ENCODE data around the gene ZMAT5. TPM values are rescaled to one million over a fixed set of nuclear protein-coding genes. Genes with fewer than 3 reads are reported as not detected.

Gene ZMAT5
- total RNA-seq, 2 experiments from 2014 or later, result 19.0 to 21.8 TPM

GRCh38 chr22:29784451-29785361 lies 17.9 kb upstream of the ZMAT5 start:
- no peaks in the 10 kb centered on the region for H3K9me3 Mint-ChIP-seq (ENCODE audit: insufficient read depth)

DNA sequence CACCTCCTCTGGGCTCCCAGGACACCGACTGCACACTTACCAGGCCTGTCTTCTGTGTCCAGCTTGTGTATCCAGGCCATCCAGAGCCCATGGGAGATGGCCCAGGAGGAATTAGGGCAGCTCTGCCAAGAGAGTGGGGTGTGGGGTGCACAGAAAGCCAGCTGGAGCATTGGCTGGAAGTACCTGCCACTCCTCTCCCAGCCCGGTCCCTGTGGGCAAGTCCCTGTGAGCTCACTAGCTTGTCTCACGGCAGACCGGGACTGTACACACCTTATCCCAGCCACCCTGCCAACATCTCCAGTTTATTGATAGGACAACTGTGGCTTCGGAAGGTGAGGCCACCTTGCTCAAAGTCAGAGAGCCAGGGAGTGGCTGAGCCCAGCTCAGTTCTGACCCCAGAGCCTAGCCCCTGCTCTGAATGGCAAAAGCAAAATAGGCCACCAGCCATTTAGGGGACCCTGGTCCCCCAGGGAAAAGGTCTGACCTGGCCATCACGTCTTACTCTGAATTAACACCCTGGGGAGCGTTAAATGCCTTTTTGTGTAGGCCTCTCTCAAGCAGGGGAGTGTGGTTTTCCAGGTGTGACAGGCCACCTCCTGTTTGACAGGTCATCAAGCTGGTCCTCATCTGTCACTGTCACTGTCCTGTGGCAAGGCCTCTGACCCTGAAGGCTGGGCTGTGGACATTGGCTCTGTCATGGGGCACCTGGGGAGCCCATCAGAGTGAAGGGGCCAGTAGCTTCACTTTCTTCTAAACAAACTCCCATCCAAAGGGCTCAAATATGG lies 15.4 kb upstream of the ZMAT5 start:
- no peak overlapping the region for H3K27ac Mint-ChIP-seq
- H3K4me1 Mint-ChIP-seq (ENCODE audit: low read depth), result no peaks in the 10 kb centered on the region
- no peak overlapping the region for H3K4me3 Mint-ChIP-seq
- ChIA-PET CTCF (interaction anchor here (1.4 kb wide), 1 partner anchor 153 kb away, joined by 3 read pairs; no protein-coding TSS in a partner anchor), POLR2A (interaction anchor here (0.8 to 1.1 kb wide), 2 partner anchors 9 to 16 kb away, joined by 3 to 4 read pairs; partner anchors contain the start of genes UQCR10 and ZMAT5)
- H3K27me3 Mint-ChIP-seq (ENCODE audit: low read depth), result no peaks in the 10 kb centered on the region
- H3K9me3 Mint-ChIP-seq (ENCODE audit: insufficient read depth), result no peaks in the 10 kb centered on the region
- H3K36me3 Mint-ChIP-seq (ENCODE audit: low read depth), result no peaks in the 10 kb centered on the region
- ATAC-seq (no peak), DNase-seq (no peak)

More at GRCh38 chr22:29784451-29785361, 17.9 kb upstream of the ZMAT5 start:
- Mint-ChIP-seq H3K36me3 (ENCODE audit: low read depth) (peaks cover 16% of the 10 kb centered on the region), H3K27ac (no peak overlapping the region), H3K4me3 (no peak overlapping the region), H3K27me3 (ENCODE audit: low read depth) (no peaks in the 10 kb centered on the region), H3K4me1 (ENCODE audit: low read depth) (no peaks in the 10 kb centered on the region)
- DNase-seq (no peak), ATAC-seq (no peak)
- ChIA-PET POLR2A (no interaction called here), CTCF (interaction anchor here (1.4 kb wide), 1 partner anchor 220 kb away, joined by 3 read pairs; no protein-coding TSS in a partner anchor)

DNA sequence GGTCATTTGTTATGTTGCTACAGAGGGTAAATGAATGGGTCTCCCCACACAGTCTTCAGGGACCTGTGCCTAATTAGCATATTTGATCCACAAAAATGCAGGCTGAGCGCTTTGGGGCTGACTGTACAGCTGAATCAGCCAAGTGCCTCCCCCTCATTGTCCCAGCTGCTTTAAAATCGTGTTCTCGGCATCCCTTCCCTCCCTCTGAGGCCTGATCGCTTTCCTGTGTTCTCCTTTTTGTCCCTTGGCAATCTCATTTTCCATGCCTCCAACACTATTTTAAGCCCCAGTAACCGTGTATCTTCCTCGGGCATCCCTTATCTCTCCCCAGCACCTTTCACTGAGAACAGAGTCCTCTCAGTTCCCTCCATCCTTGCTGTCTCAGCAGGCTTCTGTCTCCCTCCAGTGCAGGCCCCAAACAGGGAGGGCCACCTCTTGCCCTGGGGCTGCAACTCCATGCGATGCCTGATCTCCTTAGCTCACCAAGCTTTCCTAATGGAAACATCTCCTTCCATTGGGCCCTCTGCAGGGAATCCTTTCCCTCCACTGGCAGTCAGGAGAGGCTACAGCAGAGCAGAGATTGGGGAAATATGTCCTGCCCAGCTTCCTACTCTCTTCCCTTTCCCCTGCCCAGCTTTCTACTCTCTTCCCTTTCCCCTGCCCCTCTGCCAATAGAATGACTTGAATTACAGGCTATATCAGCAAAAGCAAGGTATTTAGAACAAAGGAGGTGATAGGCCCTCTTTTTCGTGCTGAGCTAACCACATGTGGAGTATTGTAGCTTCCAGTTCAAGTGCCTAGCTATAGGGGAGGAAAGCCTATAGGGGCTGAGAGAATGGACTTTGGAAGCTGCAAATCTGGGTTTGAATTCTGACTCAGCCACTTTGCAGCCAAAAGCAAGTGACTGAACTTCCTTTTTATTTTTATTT lies 14.2 kb upstream of the ZMAT5 start:
- ATAC-seq (no peak), DNase-seq (no peak)
- ChIA-PET POLR2A (interaction anchor here (1.1 kb wide), 1 partner anchor 14 kb away, joined by 4 read pairs; the partner anchor contains the start of genes UQCR10 and ZMAT5), CTCF (interaction anchor here (0.6 to 1.4 kb wide), 2 partner anchors 38 to 154 kb away, joined by 3 read pairs; no protein-coding TSS in a partner anchor)
- H3K27me3 Mint-ChIP-seq (ENCODE audit: low read depth), result no peaks in the 10 kb centered on the region
- no peak overlapping the region for H3K27ac Mint-ChIP-seq
- no peak overlapping the region for H3K4me3 Mint-ChIP-seq
- H3K9me3 Mint-ChIP-seq (ENCODE audit: insufficient read depth), result no peaks in the 10 kb centered on the region
- no peaks in the 10 kb centered on the region for H3K36me3 Mint-ChIP-seq (ENCODE audit: low read depth)
- no peaks in the 10 kb centered on the region for H3K4me1 Mint-ChIP-seq (ENCODE audit: low read depth)

DNA sequence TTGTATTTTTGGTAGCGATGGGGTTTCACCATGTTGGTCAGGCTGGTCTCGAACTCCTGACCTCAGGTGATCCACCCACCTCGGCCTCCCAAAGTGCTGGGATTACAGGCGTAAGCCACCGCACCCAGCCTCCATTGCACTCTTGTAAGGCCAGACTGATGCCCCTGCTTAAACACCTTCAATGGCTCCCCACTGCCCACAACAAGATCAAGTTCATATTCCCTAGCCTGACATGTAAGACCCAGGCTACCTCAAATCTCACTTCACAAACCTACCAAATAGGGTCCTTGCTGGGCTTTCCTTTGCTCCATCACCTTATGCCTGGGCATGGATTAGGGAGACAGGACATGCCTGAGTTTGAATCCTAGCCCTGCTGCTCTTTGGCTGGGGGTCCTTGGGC lies 13.4 kb upstream of the ZMAT5 start:
- ChIA-PET CTCF (no interaction called here), POLR2A (no interaction called here)
- ATAC-seq, result no peak
- no peak overlapping the region for H3K4me3 Mint-ChIP-seq
- H3K4me1 Mint-ChIP-seq (ENCODE audit: low read depth), result no peaks in the 10 kb centered on the region
- H3K27ac Mint-ChIP-seq, result no peak overlapping the region
- no peaks in the 10 kb centered on the region for H3K9me3 Mint-ChIP-seq (ENCODE audit: insufficient read depth)
- H3K27me3 Mint-ChIP-seq (ENCODE audit: low read depth), result no peaks in the 10 kb centered on the region
- H3K36me3 Mint-ChIP-seq (ENCODE audit: low read depth), result no peaks in the 10 kb centered on the region
- no peak for DNase-seq

- DNase-seq (no peak), ATAC-seq (no peak)
- peaks cover 26% of the 10 kb centered on the region for H3K36me3 Mint-ChIP-seq (ENCODE audit: low read depth)
- H3K27me3 Mint-ChIP-seq (ENCODE audit: low read depth), result no peaks in the 10 kb centered on the region
- peaks cover 12% of the 10 kb centered on the region for H3K4me1 Mint-ChIP-seq (ENCODE audit: low read depth)
- ChIA-PET CTCF (interaction anchor here (0.8 to 1.4 kb wide), 3 partner anchors 231 to 482 kb away, joined by 3 to 5 read pairs (median 3); no protein-coding TSS in a partner anchor), POLR2A (interaction anchor here (0.6 kb wide), 1 partner anchor 169 kb away, joined by 3 read pairs; no protein-coding TSS in a partner anchor)
- H3K27ac Mint-ChIP-seq, result no peak overlapping the region
- no peak overlapping the region for H3K4me3 Mint-ChIP-seq
- no peaks in the 10 kb centered on the region for H3K9me3 Mint-ChIP-seq (ENCODE audit: insufficient read depth)
These were observed 6.4 kb upstream of the ZMAT5 start for GRCh38 chr22:29773233-29773632.

- ChIA-PET CTCF (interaction anchor here (1.4 kb wide), 1 partner anchor 232 kb away, joined by 5 read pairs; no protein-coding TSS in a partner anchor), POLR2A (no interaction called here)
- DNase-seq (no peak), ATAC-seq (no peak)
- Mint-ChIP-seq H3K27me3 (ENCODE audit: low read depth) (no peaks in the 10 kb centered on the region), H3K9me3 (ENCODE audit: insufficient read depth) (no peaks in the 10 kb centered on the region), H3K36me3 (ENCODE audit: low read depth) (peaks cover 27% of the 10 kb centered on the region), H3K27ac (no peak overlapping the region), H3K4me3 (no peak overlapping the region), H3K4me1 (ENCODE audit: low read depth) (peaks cover 17% of the 10 kb centered on the region)
These were observed 5.4 kb upstream of the ZMAT5 start for GRCh38 chr22:29772170-29772641.

DNA sequence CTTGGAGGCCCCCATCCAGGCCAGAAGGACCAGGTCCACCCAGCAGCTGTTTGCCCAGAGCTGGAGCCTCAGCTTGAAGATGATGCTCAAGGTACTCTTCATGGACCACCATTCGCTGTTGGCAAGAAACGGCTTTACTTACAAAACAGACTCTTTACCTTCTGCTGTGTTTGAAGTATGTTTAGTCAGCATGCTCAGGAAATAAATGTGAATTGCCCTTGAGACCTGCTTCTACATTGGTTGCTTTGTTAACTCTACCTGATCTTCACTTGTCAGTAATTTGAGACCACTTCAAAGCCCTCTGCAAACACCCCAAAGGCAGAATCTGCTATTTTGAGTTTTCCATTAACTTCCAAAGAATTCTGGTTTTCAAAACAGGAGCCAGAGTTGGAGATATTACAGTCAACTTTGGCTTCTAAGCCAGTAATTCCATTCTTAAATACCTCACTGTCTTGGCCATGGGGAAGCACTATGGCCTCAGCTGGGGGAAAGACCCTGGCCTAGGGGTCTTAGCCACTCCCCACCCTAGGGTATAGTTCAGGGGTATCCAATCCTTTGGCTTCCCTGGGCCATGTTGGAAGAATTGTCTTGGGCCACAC lies 3.0 kb upstream of the ZMAT5 start:
- Mint-ChIP-seq H3K4me3 (no peak overlapping the region), H3K27ac (no peak overlapping the region), H3K27me3 (ENCODE audit: low read depth) (no peaks in the 10 kb centered on the region), H3K36me3 (ENCODE audit: low read depth) (peaks cover 31% of the 10 kb centered on the region), H3K9me3 (ENCODE audit: insufficient read depth) (no peaks in the 10 kb centered on the region), H3K4me1 (ENCODE audit: low read depth) (peaks cover 33% of the 10 kb centered on the region)
- POLR2A ChIA-PET, result interaction anchor here (0.6 kb wide), 1 partner anchor 70 kb away, joined by 3 read pairs; no protein-coding TSS in a partner anchor
- ATAC-seq (no peak), DNase-seq (no peak)
- CTCF ChIA-PET, result interaction anchor here (0.6 kb wide), 1 partner anchor 245 kb away, joined by 3 read pairs; no protein-coding TSS in a partner anchor

DNA sequence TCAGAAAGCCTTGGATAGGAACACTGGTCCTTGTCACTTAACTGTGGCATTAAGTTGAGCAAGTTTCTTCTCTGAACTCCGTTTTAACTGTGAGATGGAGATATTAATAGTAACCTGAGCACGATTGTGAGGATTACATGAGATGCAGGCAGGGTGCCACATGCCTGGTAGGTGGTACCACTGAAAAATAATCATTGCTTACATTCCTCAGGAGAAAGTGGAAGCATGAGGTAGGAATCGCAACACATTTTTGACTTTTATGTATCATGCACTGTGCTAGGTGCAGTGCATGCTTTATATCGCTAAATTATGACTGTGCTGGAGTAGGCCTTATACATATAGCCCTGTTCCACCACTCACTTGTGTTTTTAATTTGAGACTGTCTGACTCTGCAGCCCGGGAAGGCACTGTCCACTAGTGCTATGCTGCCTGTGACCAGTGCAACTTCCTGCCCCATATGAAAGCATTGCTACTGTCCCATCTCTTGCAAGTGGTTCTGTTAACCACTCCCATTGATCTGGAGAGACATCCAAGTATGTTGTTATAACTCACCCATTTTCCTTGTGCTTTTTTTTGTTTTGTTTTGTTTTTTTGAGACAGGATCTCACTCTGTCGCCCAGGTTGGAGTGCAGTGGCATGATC lies 1.4 kb upstream of the ZMAT5 start:
- ChIA-PET CTCF (no interaction called here), POLR2A (no interaction called here)
- Mint-ChIP-seq H3K27me3 (ENCODE audit: low read depth) (no peaks in the 10 kb centered on the region), H3K9me3 (ENCODE audit: insufficient read depth) (no peaks in the 10 kb centered on the region), H3K4me1 (ENCODE audit: low read depth) (peaks cover 42% of the 10 kb centered on the region), H3K4me3 (peak overlapping the region; percentile 93), H3K27ac (peak overlapping the region; percentile 92), H3K36me3 (ENCODE audit: low read depth) (peaks cover 31% of the 10 kb centered on the region)
- ATAC-seq (no peak), DNase-seq (no peak)

- Mint-ChIP-seq H3K27me3 (ENCODE audit: low read depth) (no peaks in the 10 kb centered on the region), H3K27ac (peak within 1 kb of the TSS; percentile 92), H3K4me3 (peak within 1 kb of the TSS; percentile 93), H3K36me3 (ENCODE audit: low read depth) (peaks cover 31% of the 10 kb centered on the region), H3K9me3 (ENCODE audit: insufficient read depth) (no peaks in the 10 kb centered on the region), H3K4me1 (ENCODE audit: low read depth) (peaks cover 42% of the 10 kb centered on the region)
- DNase-seq (peak; percentile 95), ATAC-seq (peak; percentile 87)
- ChIA-PET CTCF (interaction anchor here (0.9 to 1.2 kb wide), 3 partner anchors 131 to 237 kb away, joined by 3 to 5 read pairs (median 5); no protein-coding TSS in a partner anchor), POLR2A (interaction anchor here (1.0 to 1.7 kb wide), 5 partner anchors 14 to 116 kb away, joined by 3 to 8 read pairs (median 4); partner anchors contain the start of genes ASCC2 and MTMR3)
These were observed 604 bp upstream of the ZMAT5 start, which contains the start of gene UQCR10 for GRCh38 chr22:29767171-29768051. TSS of gene UQCR10 (plus strand) at chr22:29767369. CDS start at chr22:29767399, 30 bp downstream.

Data from activated CD8-positive, alpha-beta T cell treated with anti-CD3 and anti-CD28 coated beads, Interleukin-2, amount 10 ng/mL, durations not matched to agents 7 days and 5 days (primary cell).